GM21367 (cell line): Measurements from ENCODE around the gene LIG1.
"Not testable (repeated sequence)": the region's sequence is repeated elsewhere in the genome, so short reads cannot be mapped to it uniquely, and the experiment has no call there.

Experiments used
- ATAC-seq: cut with Tn5 transposase; IDR thresholded peaks from one replicate; pipeline ENCODE4 v1.9.1; 2021; ENCODE audit not compliant: unreplicated experiment

Gene LIG1

DNA sequence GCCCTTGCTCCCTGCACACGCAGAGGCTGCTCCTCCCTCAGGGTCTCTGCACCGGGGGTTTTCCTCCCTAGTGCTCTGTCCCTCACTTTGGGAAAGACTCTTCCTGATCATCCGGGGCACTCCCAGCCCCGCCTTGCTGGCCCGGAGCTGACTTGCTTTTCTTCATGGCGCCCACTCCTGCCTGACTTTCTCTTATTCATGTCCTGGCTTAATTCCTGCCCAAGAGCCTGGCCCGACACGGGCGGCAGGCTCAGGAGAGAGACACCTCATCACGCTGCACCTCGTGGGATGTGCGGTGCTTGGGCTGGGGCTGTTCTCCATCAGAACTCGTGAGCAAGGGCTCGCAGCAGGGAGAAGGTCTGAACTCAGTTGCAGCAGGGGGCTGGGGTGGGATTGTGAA is 47.7 kb downstream of the LIG1 start:
- no peak for ATAC-seq

DNA sequence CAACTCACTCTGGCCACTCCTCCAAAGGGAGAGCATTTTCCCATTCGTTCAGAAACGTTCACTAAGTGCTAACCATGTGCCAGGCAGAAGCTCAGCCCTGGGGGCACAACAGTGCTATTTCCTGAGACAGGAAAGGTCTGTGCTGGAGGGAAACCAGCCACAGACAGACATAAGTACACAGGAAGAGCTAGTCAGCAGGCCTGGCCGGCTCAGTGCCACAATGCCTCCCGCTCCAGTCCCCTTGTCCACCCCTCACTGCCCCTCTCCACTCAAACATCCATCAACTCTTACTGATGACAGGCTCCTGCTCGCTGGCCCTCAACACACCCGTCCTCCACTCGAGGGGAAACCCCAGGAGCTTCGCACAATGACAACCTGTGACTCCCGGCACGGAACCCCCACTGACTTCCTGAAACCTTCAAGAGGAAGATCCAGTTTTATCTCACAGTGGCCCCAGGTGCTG is 48.2 kb downstream of the LIG1 start:
- no peak for ATAC-seq

DNA sequence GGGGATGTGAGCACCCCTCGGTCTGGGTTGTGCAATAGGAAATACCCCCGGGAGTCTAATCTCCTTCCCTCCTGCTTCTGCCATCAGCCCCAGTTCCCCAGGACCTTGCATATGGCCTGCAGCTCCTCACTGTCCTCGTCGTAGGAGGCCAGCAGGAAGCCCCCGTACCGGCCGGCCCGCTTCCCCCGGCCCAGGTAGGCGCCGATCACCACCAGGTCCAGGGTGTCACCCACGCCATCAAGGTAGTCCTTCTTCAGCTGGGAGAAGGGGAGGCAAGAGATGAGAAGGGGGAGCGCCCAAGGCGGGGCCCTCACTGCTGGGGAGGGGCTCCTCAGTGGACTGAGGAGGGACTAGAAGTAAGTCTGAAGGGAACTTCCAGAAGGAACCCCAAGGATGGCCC is 49.1 kb downstream of the LIG1 start:
- ATAC-seq, result no peak

DNA sequence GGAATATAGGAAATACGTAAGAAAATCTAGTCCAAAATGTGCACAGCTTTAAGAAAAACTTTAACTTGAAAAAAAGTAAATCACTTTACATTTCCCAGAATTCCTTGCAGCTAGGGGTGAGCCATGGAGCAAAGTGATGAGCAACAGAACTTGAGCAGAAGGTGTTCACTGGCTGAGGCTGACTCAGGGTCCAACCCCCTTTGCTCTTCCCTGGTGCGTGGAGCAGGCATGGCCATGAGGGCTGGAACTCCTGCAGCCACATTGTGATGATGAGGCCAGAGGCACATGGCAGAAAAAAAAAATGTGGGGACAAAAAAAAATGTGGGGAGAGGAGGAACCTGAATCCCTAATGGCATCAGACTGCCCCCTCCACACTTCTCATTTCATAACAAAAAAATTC is 49.6 kb downstream of the LIG1 start:
- ATAC-seq, result no peak

DNA sequence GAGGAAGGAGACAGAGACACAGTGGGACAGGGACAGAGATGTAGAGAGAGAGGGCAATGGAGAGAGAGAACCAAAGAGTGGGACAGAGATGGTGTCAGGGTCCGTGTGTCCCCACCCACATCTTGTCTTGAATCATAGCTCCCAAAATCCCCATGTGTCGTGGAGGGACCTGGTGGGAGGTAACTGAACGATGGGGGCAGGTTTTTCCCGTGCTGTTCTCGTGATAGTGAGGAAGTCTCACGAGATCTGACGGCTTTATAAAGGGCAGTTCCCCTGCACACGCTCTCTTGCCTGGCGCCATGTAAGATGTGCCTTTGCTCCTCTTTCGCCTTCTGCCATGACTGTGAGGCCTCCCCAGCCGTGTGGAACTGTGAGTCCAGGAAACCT is 52.0 kb downstream of the LIG1 start:
- ATAC-seq, result no peak

DNA sequence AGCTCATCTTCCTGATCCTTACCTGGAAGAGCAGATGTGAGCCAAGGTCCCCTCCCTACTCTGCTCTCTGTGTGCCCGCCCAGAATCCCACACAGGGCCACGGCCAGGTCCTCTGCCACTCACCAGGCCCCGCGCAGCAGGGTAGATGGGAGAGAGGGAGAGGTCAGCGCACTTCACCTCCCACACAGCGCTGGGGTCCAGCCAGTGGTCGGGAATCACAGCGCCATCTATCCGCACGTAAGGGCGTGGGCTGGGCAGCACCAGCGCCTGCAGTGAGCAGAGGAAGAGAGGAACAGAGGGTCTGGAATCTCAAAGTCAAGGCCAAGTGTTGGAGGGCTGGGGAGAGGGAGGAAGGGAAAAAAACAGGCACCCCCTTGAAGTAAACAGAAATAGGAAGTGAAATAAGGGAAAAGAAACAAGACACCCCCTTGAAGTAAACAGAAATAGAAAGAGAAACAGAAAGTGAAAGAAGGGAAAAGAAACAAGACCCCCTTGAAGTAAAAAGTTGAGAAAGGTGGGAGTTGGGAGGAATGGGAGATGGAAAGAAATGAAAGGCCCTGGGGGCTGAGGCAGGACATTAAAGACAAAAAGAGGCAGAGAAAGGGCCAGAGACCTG is 52.5 kb downstream of the LIG1 start:
- ATAC-seq, result no peak

DNA sequence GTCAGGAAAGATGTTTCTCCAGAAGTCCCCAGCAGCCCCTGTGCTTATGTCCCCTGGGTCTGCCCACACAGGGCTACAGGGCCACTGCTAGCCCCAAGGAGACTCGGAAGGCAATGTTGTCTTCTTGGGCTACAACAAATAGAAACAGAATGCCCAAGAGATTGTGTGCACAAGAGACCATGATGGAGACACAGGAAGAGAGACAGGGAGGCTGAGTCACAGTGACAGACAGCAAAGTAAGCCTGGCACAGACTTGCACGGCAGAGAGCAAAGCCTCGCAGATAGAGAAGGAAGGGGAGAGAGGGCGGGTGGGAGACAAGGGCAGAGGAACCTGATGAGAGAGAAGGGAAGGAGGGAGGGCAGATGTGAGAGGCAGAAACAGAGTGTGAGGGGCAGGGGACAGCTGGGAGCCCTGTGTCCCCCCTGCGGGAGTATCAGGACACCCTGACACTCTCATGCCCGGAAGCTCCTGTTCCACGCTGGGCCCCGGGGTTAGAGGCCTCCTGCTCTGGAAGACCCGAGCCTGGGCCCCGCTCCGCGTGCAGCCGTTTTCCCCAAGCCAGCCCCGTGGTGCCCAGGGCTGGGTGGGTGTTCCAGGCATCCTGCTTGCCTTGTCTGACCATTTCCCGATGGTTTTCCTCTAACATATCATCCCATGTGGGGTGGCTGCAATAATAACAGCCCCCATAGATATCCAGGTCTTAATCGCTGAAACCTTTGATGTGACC is 56.8 kb downstream of the LIG1 start:
- ATAC-seq, result no peak

DNA sequence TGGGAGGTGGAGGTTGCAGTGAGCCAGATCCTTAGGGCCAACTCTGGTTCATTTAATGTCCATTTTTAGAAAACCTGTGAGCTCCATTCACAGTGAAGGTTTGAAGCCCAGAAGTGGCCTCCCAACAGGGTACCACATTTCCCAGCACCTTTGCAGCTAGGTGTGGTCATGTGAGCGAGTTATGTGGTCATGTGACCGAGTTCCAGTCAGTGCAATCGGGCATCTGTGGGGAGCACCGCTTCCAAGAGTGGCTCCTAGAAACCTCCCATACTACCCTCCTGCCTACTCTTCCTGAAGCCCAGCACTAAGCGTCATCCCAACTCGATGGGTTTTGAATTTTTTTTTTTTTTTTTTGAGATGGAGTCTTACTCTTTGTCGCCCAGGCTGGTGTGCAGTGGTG is 58.9 kb downstream of the LIG1 start:
- no peak for ATAC-seq

DNA sequence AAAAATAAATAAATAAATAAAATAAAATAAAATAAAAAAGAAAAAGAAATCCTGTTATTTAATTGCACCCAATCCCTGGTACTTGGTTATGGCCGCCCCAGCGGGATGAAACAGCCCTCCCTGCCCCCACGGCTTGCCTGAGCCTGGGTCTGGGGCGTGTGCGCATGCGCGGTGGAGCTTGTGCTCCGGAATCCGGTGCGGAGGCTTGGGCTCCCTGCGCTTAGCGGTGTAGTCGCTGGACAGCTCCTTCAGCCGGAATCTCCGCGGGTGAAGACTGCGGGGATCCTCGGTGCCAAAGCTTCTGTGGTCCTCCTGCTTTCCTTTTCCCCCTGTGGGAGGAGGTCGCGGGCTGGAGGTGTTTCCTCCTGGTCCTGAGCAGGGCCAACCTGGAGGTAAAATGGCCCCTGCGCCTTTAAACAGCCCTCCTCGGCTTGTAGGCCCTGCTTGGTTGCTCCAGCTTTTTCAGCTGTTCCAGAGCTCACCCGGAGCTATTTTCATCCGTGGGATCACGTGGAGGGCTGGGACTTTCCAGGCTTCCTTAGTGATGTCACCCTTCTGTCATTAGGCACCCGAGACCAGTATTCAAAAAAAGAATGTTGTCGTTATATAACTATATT is 59.7 kb downstream of the LIG1 start, which contains the start of gene PLA2G4C:
Gene PLA2G4C, minus strand, starts transcription at position 468 of the 617 bp plus-strand sequence. CDS start 4,288 bp downstream, outside the sequence.
- ATAC-seq, result no peak

DNA sequence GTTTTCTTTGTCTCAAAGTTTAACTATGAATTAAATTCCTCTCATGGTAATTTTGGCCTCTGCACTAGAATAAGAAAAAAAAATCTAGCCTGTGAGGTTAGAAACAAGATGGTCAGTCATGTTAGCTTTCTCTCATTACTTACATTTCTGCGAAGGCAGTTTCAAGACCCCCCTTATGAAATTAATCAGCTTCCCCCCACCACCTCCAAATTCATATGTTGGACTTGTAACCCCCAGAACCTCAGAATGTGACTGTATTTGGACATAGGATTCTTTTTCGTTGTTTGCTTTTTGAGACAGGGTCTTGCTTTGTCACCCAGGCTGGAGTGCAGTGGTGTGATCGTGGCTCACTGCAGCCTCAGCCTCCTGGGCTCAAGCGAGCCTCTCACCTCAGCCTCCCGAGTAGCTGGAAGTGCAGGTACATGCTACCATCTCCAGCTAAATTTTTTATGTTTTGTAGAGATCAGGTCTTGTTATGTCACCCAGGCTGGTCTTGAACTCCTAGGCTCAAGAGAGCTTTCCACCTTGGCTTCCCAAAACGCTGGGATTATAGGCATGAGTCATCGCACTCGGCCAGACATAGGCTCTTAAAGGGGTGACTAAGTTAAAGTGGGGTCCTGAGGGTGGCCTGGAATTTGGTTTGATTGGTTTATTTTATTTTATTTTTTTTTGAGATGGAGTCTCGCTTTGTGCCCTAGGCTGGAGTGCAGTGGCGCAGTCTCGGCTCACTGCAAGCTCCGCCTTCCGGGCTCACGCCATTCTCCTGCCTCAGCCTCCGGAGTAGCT is 61.0 kb downstream of the LIG1 start:
- ATAC-seq, result no peak

DNA sequence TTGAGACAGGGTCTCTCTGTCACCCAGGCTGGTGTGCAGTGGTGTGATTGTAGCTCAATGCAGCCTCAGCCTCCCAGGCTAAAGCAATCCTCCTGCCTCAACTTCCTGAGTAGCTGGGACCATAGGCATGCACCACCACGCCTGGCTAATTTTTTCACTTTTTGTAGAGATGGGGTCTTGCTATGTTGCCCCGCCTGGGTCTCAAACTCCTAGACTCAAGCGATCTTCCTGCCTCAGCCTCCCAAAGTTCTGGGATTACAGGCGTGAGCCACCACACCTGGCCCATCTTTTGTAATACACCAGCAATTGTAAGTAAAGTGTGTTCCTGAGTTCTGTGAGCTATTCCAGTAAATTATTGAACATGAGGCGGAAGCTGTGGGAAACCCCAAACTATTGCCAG is 66.2 kb downstream of the LIG1 start:
- no peak for ATAC-seq

DNA sequence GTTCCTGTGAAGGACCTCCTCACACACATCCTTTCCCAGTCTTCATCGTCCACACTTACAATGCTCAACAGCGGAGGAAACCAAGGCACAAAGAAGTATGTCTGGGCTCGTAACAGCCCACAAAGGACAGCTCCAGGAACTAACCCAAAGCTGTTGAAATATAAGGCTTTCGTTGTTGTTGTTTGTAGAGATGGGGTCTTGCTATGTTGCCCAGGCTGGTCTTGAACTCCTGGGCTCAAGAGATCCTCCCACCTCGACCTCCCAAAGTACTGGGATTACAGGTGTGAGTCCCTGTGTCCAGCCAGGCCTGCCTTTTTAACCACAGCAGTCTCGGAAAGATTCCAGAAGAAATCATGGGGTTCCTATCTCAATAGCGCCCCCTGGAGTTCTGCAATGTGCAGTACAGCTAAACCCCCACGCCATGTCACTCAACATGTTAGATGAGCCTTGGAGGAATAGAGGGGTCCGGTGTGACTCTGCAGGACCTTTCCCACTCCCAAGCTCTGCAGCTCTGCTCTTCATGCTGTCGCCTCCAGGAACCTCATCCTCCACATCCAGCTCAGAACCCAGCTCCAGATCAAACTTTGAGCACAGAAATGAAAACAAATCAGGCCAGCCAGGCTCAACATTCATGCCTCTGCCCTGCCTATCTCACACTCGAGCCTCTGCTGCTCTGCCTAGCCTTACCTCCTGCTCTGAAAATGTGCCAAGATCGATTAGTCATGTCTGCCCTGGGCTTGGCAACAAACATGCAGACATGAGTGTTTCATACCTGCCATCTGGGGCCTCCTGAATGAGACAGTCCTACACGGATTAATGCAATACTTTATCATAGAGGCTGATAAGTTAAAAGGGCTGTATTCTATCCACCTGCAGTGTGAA is 67.0 kb downstream of the LIG1 start:
- no peak for ATAC-seq

DNA sequence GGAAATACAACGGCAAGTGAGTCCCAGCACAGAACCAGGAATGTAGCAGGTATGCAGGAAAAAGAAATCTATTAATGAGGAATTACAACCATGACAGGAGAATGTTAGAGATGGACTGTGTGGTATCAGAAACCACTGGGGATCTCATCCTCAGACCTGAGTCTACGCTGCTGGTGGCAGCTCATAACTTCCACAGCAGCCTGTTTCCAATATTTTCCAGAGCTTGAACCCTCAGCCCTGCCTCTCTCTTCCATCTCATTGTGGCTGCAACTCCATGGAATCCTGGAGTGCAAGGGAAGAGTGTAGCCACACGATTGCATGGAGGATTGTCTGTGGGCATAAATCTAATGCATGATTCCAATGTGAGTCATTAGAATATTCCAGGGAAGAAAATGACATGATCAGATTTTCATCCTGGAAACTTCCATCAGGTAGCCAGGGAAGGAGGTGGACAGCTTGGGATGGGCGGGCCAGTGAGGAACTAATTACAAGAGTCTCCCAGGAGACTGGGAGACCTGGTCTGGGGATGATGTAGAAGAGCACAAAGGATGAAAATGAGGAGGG is 74.5 kb downstream of the LIG1 start:
- no peak for ATAC-seq

DNA sequence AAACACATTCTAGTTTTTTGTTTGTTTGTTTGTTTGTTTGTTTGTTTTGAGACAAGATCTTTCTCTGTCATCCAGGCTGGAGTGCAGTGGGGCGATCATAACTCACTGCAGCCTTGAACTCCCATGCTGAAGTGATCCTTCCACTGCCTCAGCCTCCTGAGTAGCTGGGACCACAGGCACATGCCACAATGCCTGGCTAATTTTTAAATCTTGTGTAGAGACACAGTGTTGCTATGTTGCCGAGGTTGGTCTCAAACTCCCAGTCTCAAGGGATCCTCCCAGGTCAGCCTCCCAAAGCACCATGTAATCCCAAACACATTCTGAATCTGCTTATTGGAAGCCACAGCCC is 75.3 kb downstream of the LIG1 start:
- ATAC-seq, result no peak

DNA sequence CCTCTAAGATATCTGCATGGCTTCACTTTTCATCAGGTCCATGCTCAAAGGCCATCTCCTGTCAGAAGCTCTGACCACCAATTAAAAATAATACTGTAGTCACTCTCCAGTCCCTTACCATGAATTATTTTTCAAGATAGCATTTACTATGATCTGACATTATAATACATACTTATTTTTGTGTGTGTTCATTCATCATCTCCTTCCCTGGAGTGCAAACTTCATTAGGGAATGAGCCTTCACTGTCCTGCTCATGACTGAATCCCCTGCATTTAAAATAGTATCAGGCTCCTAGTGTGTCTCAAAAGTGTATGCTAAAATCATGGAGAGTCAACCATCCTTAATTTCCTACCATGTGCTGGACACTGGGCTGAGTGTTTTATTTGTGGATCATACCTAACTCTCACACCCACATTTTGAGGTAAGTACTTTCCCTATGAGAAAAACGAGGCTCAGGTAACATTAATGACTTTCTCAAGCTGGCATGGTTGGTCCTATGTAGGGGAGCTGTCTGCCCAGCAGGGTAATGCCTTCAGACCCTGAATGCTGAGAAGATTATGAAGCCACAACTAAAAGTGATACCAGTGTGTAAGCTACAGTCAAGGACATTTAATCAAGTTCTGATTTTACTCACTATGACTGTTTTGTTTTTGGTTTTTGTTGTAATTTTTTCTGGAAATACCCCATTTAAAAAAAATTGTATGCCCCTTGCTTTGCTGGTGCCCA is 75.9 kb downstream of the LIG1 start:
- ATAC-seq, result no peak

DNA sequence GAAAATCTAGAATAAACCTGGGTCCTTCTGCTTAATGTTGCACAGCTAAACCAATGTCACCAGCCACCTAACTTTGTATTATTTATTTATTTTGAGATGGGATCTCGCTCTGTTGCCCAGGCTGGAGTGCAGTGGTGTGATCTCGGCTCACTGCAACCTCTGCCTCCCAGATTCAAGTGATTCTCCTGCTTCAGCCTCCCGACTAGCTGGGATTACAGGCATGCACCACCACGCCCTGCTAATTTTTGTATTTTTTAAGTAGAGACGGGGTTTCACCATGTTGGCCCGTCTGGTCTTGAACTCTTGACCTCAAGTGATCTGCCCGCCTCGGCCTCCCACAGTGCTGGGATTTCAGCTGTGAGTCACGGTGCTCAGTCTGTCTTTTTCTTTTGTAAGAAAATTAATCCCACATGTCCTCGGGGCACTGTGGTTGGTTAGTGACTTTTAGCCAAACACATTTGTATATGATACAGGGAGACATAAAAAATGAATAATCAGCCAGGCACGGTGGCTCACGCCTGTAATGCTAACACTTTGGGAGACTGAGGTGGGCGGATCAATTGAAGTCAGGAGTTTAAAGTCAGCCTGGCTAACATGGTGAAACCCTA is 78.9 kb downstream of the LIG1 start:
- ATAC-seq, result not testable (repeated sequence)

DNA sequence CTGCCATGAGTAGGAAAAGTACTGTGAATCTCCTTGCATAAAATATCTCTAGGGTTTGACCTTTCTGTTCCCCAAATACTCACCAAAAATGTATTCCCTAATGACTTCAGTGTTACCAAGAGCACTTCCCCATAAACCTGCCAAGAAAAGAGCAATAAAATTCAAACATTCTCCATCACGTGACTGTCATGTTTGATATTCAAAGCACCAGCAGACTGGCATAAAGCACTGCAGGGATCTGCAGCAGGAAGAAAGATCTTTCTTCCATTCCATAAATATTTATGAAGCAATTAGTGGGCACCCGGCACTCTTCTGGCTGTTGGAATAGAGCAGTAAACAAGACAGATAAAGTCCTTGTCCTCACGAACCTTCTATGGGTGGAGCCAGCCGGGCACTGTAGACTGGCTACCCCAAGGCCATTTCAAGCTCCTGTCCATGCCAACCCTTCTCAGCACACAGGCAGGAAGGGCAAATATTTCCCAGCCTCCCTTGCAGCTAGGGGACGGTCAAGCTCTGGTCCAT is 79.8 kb downstream of the LIG1 start:
- ATAC-seq, result no peak

DNA sequence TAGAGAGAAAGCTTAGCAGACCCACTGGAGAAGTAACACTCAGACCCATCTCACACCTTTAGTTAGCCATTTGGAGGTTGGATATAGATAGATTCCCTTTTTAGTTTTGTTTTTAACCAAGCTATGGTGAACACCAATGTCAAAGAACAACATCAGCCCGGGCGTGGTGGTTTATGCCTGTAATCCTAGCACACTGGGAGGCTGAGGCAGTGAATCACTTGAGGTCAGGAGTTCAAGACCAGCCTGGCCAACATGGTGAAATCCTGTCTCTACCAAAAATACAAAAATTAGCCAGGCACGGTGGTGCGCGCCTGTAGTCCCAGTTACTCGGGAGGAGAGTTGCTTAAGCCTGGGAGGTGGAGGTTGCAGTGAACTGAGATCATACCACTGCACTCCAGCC is 81.2 kb downstream of the LIG1 start:
- ATAC-seq, result not testable (repeated sequence)
